Head of caudate nucleus (tissue), 42 donors: ENCODE data around the gene CLN6.
A peak's percentile ranks its signal among the peaks of the same experiment; 100 is the strongest.
"Not testable (repeated sequence)": the region's sequence is repeated elsewhere in the genome, so short reads cannot be mapped to it uniquely, and the experiment has no call there.

Source experiments
- DNase-seq, 42 donors: peaks; one replicate each; pipeline versions ENCODE4 v3.0.0 to v3.0.0-alpha.2; 2020 to 2021; ENCODE audit warnings: mixed read lengths in 7 of 42
- intact Hi-C: fragments of 100-400 bp; cut with DNase I; formaldehyde crosslinking; loops from one replicate; pipeline ENCODE4 v1.15.0; 2022

CLN6 gene

GRCh38 chr15:68211656-68212320 is 17.7 kb downstream of the CLN6 start:
- intact Hi-C loops: no loop called here
- peak in 5 of 42 donors; percentile 5 to 32 (median 17) for DNase-seq

GRCh38 chr15:68210821-68211655 is 18.5 kb downstream of the CLN6 start:
- peak; percentile 64 to 94 (median 88) for DNase-seq
- intact Hi-C loops: no loop called here

- DNase-seq: peak in 2 of 42 donors; percentile 7 to 34
- intact Hi-C loops: no loop called here
These were observed 19.1 kb downstream of the CLN6 start for GRCh38 chr15:68210409-68210756.

GRCh38 chr15:68209735-68210408 is 19.7 kb downstream of the CLN6 start:
- intact Hi-C loops: no loop called here

GRCh38 chr15:68209272-68209671 is 20.3 kb downstream of the CLN6 start:
- peak in 3 of 42 donors; percentile 2 to 34 (median 19) for DNase-seq
- intact Hi-C loops: no loop called here

More at GRCh38 chr15:68209735-68210408, 19.7 kb downstream of the CLN6 start:
- peak in 3 of 42 donors; percentile 4 to 40 (median 17) for DNase-seq

GRCh38 chr15:68208636-68209240 is 20.8 kb downstream of the CLN6 start:
- peak in 5 of 42 donors; percentile 7 to 29 (median 14) for DNase-seq
- intact Hi-C loops: no loop called here

- DNase-seq: peak in 7 of 42 donors; percentile 6 to 37 (median 22)
- intact Hi-C loops: no loop called here
These were observed 21.4 kb downstream of the CLN6 start for GRCh38 chr15:68208136-68208535.

GRCh38 chr15:68207176-68207935 is 22.2 kb downstream of the CLN6 start:
- intact Hi-C loops: no loop called here
- DNase-seq: peak in 2 of 42 donors; percentile 21 to 34

- intact Hi-C loops: no loop called here
These were observed 22.8 kb downstream of the CLN6 start for GRCh38 chr15:68206711-68207151.

GRCh38 chr15:68205954-68206539 is 23.5 kb downstream of the CLN6 start:
- intact Hi-C loops: no loop called here
- DNase-seq: peak in 27 of 42 donors; percentile 29 to 68 (median 49)

More at GRCh38 chr15:68206711-68207151, 22.8 kb downstream of the CLN6 start:
- DNase-seq: peak in 2 of 42 donors; percentile 9 to 32

- intact Hi-C loops: no loop called here
- peak in 1 of 42 donors; percentile 29 for DNase-seq
These were observed 24.0 kb downstream of the CLN6 start for GRCh38 chr15:68205558-68205944.

GRCh38 chr15:68204776-68205557 is 24.6 kb downstream of the CLN6 start, which contains the start of gene CALML4:
TSS of gene CALML4 (minus strand) at chr15:68205332. CDS start at chr15:68205247, 85 bp downstream.
- DNase-seq: peak in 22 of 42 donors; percentile 22 to 68 (median 48)
- intact Hi-C loops: no loop called here

- peak in 1 of 42 donors; percentile 21 for DNase-seq
- intact Hi-C loops: no loop called here
These were observed 25.2 kb downstream of the CLN6 start for GRCh38 chr15:68204361-68204760.

GRCh38 chr15:68203956-68204355 is 25.6 kb downstream of the CLN6 start:
- peak in 1 of 42 donors; percentile 12 for DNase-seq
- intact Hi-C loops: no loop called here

- peak in 1 of 42 donors; percentile 11 for DNase-seq
- intact Hi-C loops: no loop called here
These were observed 26.0 kb downstream of the CLN6 start for GRCh38 chr15:68203486-68203885.

GRCh38 chr15:68202994-68203393 is 26.5 kb downstream of the CLN6 start:
- peak in 1 of 42 donors; percentile 23 for DNase-seq

GRCh38 chr15:68201879-68202261 is 27.7 kb downstream of the CLN6 start:
- intact Hi-C loops: no loop called here
- DNase-seq: no peak

More at GRCh38 chr15:68202994-68203393, 26.5 kb downstream of the CLN6 start:
- intact Hi-C loops: not testable (repeated sequence)
